Measurements from ENCODE around the gene TLK2.
"Not testable (repeated sequence)": the region's sequence is repeated elsewhere in the genome, so short reads cannot be mapped to it uniquely, and the experiment has no call there.

The TLK2 gene

DNA sequence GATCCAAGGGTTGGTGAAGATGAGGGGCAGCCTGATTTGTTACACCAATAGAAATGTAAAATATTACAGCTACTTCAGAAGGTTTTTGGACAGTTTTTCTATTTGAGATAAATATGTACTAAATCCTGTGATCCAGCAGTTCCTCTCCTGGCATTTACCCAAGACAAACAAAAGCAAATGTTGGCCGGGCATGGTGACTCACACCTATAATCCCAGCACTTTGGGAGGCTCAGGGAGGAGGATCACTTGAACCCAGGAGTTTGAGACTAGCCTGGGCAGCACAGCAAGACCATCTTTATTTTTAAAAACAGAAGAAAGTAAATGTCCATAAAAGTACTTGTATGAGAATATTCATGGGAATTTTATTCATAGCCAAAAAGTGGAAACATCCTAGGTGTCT, 84.0 kb downstream of the TLK2 start:
- no peak for DNase-seq

GRCh38 chr17:62565817-62566216, 87.2 kb downstream of the TLK2 start:
- no peak for DNase-seq

DNA sequence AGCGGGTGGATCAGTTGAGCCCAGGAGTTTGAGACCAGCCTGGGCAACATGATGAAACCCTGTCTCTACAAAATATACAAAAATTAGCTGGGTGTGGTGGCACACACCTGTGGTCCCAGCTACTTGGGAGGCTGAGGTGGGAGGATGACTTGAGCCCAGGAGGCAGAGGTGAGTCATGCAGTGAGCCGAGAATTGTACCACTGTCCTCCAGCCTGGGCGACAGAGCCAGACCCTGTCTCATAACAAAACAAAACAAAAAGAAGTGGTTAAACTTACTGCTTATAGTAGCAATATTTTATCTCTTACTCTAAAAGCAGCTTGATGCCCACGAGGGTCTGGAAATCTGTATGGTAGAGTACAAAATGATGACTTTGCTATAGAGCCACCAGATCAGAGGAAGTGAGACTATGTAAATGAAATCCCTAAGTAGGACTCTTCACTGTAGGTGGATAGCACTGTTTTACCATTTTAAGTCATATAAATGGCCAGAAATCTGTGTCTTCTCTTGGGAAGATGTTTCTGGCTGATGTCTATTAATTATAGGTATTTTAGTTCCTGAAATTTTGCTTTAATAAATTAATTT, 88.5 kb downstream of the TLK2 start:
- no peak for DNase-seq

GRCh38 chr17:62572488-62572887, 93.9 kb downstream of the TLK2 start:
- no peak for DNase-seq

DNA sequence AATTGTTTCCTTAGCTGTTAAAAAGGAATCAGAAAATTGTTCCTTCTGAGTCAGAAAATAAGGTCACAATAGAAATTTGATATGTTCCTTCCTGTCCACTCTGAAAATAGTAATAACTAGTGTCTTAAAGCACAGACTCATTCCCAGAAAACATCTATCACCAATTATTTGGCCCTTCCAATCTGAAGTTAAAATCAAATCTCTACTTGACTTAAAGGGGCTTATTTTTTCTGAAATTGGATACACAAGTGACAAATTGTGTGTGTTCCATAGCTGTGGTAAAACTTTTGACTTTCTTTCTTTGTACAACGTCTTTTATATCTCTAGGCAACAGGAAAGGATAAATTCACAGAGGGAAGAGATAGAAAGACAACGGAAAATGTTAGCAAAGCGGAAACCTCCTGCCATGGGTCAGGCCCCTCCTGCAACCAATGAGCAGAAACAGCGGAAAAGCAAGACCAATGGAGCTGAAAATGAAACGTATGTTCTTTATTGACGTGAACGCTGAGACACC, 94.3 kb downstream of the TLK2 start:
- no peak for DNase-seq

- DNase-seq = no peak
Observed at GRCh38 chr17:62573480-62574117, 95.0 kb downstream of the TLK2 start.

DNA sequence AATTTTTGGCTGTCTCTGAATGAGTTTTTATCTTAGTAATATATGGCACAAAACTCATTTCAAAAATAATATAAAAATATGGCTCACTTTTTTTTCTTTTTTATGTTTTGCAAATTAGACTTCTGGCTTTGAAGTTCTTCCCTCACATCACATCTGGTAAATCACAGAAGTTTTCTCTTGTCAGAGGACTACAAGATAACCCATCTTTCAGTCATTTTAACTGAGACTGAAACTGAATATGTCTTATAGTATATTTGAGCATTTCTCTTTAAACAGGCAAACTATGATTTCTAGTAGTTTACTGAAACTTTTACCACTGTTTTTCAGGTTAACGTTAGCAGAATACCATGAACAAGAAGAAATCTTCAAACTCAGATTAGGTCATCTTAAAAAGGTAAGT, 97.8 kb downstream of the TLK2 start:
- no peak for DNase-seq

DNA sequence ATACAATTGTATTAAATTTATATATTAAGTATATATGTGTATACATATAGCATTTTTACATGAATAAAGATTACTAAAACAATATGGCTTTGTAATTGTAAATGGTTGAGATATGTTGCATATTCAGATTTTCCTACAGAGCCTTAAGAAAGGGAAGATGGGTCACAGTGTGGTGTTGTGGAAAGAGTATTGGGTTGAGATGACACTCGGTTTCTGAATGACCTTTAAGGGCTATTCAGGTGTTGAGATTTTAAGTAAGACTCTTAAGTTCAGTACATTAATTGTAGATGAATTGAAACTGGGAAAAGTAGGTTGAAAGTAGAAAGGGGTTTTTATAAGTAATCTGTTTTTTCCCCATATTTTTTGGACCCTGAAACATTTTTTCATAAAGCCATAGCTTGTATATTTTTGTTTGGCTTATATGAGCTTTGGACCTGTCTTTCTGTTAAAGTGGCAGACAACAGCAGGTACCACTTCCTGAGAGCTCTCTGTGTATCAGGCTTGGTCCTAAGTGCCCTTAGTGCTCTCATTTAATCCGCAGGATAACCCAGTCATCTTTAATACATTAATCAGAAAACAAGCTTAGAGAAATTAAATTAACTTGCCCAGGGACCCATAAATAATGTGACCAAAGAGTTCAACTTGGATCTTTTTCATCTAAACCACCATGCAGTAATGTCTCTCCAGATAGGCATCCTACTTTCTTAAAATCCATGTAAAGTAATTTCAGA, 100.3 kb downstream of the TLK2 start:
- DNase-seq = no peak

DNA sequence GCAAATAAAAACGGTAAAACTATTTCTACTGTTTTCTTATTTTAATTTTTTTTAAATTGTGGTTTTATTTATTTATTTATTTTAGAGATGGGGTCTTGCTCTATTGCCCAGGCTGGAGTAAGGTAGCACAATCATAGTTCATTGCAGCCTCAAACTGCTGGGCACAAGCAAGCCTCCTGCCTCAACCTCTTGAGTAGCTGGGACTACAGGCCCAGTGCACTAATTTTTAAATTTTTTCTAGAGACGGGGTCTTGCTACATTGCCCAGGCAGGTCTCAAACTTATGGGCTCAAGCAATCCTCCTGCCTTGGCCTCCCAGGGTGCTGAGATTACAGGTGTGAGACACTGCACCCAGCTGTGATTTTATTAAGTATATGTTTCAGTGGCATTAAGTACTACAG, 102.3 kb downstream of the TLK2 start:
- no peak for DNase-seq

- no peak for DNase-seq
Observed at GRCh38 chr17:62581764-62582163, 103.1 kb downstream of the TLK2 start.

DNA sequence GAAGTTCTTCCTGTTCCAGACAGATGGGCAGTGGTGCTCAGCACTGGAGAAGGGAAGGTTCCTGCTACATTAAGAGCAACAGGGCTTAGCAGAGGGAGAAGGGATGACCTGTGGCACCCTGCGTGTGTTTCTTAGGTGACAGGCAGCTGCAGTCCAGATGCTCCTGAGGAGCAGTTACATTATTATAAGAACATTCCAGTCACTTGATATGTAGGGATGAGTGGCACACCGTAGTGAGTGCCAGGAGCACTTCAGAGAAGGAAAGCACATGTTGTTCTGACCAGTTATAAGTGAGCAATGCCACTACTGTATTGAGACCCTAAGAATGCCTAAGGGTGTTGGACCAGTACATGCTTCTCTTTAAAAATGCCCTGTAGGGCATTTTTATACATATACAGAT, 108.9 kb downstream of the TLK2 start:
- no peak for DNase-seq

DNA sequence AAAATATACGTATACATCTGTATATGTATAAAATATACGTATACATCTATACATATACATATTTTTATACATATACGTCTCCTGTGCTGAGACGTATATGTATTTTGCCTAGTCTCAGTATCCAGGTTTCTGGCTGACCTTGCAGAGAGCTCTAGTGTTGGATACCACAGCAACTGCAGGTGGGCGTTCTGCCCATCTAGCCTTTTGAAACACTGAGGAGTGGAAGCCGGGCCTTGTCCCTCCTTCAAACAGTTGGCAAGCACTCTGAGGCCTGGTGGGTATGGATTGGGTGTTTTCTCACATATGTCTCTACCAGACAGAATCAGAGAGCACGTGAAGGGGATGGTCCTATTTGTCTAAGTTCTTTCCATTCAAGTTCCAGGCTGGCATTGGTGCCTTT, 109.5 kb downstream of the TLK2 start:
- DNase-seq = no peak

DNA sequence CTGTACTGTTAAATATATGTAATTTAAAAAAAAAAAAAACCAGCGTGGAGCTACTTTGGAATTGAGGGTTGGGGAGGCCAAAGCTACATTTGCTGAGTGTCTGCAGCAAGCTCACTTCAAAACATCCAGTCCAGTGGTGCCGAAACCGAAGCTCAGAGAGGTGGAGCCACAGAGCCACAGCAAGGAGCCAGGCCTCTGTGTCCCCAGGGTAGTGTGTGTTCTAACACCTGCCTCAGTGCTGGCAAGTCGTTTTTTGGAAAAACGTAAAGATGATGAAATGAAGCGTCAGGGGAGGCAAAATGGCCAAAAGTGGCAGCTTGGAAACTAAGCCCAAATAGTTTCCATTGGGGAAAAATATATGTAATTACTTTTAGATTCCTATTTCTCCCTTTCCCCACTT, 112.7 kb downstream of the TLK2 start:
- no peak for DNase-seq

- not testable (repeated sequence) for DNase-seq
Observed at GRCh38 chr17:62591822-62592221, 113.2 kb downstream of the TLK2 start.

DNA sequence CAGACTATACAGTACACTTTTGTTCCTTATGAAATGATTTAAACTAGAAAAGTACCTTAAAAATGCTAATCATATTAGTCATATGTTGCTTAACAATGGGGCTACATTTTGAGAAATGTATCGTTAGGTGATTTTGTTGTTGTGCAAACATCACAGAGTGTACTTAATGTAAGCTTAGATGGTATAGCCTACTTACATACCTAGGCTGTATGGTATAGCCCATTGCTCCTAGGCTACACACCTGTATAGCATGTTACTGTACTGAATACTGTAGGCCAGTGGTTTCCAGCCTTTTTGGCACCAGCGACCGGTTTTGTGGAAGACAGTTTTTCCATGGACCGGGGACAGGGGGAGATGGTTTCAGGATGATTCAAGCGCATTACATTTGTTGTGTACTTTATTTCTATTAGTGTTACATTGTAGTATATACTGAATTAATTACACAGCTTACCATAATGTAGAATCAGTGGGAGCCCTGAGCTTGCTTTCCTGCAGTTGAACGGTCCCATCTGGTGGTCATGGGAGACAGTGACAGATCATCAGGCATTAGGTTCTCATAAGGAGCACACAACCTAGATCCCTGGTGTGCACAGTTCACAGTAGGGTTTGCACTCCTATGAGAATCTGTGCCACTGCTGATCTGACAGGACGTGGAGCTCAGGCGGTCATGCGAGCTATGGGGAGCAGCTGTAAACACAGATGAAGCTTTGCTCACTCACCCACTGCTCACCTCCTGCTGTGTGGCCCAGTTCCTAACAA, 113.9 kb downstream of the TLK2 start:
- no peak for DNase-seq

- no peak for DNase-seq
Observed at GRCh38 chr17:62595484-62595883, 116.9 kb downstream of the TLK2 start.

DNA sequence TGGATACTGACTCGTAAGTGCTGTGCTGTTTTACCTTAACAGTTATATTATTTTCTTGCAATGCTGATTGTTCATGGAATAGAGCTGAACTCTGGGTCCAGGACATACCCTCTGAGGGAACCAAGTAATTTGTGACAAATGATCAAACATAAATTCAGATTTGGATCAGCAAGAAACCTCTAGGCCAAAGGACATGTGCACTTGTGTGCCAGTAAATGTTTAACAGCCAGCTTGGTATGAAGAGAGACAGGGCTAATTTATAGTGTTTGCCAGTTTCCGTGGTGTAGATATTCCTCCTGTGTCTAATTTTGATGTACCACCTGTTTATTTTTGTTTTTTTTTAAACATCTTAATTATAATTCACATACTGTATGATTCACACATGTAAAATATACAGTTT, 118.0 kb downstream of the TLK2 start:
- DNase-seq = no peak

GRCh38 chr17:62597150-62597549, 118.5 kb downstream of the TLK2 start:
- DNase-seq = no peak

DNA sequence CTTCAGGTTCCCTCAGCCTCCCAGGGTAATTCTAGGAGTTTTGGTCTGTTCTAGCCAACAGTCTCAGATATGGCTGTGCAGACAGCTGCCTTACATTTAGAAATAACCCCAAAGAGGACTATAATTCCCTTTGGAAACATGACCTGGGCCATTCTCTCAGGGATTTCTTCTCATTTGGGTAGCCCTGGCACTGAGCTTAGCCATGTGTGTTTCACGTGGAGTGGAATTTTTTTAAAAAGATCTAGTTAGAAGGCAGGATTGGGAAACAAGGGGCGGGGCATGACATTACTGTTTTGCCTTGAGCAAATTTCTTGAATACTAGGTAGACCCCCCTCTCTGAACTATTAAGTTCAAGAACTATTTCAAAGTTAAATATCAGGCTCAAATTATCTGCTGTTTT, 119.3 kb downstream of the TLK2 start:
- DNase-seq = no peak

GRCh38 chr17:62599964-62600657, 121.5 kb downstream of the TLK2 start:
- no peak for DNase-seq

DNA sequence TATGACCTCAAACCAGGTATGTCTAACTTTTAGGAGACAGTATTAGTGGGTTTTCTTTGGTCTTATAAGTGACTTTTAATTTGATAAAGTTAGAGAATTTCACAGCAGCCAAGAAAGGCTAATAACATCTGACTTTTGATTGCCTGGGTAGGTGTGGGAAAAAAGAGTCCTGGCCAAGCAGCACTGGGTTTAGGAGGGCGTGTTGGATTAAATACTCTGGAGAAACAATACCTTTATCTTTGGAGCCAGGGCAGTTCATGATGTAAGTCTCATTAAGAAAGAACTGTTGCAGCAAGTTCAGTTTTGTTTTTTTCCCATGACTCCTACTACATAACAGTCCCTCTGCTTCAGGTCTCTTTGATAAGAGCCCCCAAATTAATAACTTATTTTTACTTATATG, 122.2 kb downstream of the TLK2 start:
- DNase-seq = no peak

- DNase-seq = no peak
Observed at GRCh38 chr17:62601471-62601870, 122.8 kb downstream of the TLK2 start.

DNA sequence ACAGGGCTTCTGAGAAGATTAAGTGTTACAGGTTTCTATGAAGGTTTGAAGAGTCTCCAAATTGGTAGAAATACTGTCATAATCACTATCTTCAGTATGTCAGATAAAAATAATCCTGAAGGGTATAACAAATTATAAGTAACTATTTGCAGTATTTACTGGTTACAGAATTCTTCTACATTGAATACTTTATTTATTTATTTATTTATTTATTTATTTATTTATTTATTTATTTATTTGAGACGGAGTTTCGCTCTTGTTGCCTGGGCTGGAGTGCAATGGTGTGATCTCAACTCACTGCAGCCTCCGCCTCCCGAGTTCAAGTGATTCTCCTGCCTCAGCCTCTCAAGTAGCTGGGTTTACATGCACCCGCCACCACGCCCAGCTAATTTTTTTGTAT, 125.2 kb downstream of the TLK2 start:
- not testable (repeated sequence) for DNase-seq
